ENCODE results near the gene EDIL3. TPM values are rescaled to one million over a fixed set of nuclear protein-coding genes. Genes with fewer than 3 reads are reported as not detected.

EDIL3 gene
- total RNA-seq, 4 donors from 2014 or later, result 2.8 to 20.6 (median 10.2) TPM

DNA sequence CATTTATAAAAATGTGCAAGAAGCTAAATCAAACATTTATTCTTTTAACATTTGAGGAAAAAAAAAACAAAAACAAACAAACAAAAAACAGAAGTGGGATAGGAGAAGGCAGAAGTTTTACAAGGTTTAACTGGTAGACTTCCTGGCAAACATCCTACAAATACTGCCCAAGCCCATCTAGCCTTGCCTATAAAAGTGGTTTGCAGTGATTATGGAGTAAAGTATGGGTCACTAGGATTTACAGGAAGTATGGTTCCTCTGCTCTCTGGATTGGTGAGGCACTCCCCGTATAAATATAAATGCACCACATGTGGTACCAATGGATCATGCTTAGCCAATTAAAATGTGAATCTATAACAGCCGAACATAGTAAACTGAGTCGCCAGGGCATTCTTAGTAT lies 291.9 kb downstream of the EDIL3 start:
- Histone ChIP-seq H3K36me3 (no peaks in the 10 kb centered on the region), H3K4me3 (no peak overlapping the region), H3K27me3 (no peaks in the 10 kb centered on the region), H3K9me3 (no peaks in the 10 kb centered on the region), H3K27ac (no peak overlapping the region), H3K4me1 (no peaks in the 10 kb centered on the region)
- intact Hi-C loops (cut with DNase I), result no loop called here
- 85 to 86% methylated on average over 3 of the region's 3 CpGs for WGBS, 2 donors
- no peak for DNase-seq
- no peak for TF ChIP-seq POLR2A (IDR thresholded peaks at IDR 0.05)
- TF ChIP-seq, protein P1, sequence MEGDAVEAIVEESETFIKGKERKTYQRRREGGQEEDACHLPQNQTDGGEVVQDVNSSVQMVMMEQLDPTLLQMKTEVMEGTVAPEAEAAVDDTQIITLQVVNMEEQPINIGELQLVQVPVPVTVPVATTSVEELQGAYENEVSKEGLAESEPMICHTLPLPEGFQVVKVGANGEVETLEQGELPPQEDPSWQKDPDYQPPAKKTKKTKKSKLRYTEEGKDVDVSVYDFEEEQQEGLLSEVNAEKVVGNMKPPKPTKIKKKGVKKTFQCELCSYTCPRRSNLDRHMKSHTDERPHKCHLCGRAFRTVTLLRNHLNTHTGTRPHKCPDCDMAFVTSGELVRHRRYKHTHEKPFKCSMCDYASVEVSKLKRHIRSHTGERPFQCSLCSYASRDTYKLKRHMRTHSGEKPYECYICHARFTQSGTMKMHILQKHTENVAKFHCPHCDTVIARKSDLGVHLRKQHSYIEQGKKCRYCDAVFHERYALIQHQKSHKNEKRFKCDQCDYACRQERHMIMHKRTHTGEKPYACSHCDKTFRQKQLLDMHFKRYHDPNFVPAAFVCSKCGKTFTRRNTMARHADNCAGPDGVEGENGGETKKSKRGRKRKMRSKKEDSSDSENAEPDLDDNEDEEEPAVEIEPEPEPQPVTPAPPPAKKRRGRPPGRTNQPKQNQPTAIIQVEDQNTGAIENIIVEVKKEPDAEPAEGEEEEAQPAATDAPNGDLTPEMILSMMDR (IDR thresholded peaks at IDR 0.05), result no peak

DNA sequence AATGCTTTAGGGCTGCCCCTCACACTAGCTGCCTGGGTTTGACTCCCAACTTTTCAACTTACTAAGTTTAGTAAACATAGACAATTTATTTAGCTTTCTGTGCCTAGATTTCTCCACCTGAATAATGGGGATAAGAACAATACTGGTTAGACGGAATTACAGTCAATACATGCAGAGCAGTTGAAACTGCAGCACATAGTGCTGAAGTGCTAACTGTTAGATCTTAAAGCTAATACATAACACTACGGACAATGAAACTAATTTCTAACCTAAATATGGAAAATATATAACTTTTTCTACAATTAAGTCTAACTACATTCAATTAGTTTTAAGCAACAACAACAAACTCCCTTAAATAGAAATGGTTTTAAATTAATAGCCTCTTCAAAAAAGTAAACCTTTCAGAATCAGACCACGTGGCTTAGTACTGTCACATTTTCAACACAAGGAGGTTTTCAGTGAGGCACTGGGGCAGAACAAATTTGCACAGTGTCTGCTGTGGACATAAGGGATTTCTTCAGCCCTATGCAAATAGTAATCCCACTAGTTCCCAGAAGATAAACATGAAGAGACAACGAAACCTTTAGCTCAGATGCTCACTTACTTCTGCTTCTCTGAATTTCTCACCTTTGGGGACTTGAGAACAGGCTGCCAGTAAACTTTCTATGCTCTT lies 293.4 kb downstream of the EDIL3 start:
- 61 to 68% methylated on average over 4 of the region's 4 CpGs for WGBS, 2 donors
- no peak for DNase-seq
- intact Hi-C loops (cut with DNase I), result no loop called here
- no peaks in the 10 kb centered on the region for H3K36me3 ChIP-seq
- TF ChIP-seq, protein P1 (IDR thresholded peaks at IDR 0.05), result no peak
- TF ChIP-seq POLR2A (IDR thresholded peaks at IDR 0.05), result no peak
- no peaks in the 10 kb centered on the region for H3K4me1 ChIP-seq
- no peaks in the 10 kb centered on the region for H3K27me3 ChIP-seq
- no peak overlapping the region for H3K27ac ChIP-seq
- H3K4me3 ChIP-seq, result no peak overlapping the region
- no peaks in the 10 kb centered on the region for H3K9me3 ChIP-seq

DNA sequence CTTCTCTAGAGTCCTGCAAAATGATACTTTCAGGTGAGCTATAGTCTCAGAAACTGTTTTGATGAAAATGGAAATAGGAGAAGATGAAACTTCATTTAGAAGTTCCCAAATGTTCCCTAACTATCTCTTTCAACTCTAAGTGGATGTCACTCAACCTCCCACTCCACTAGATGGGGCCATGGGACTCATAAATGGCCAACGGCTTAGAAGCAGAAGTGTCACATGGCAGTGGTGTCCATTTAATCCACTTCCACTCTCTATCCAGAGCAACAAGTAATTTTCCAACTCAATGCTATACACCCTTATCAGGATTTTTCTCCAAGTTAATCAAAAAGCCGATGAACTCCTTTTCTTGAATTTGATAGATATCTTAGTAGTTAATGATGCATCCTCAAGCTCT lies 295.7 kb downstream of the EDIL3 start:
- WGBS, 2 donors, result 42 to 54% methylated on average over 2 of the region's 2 CpGs
- H3K36me3 ChIP-seq, result no peaks in the 10 kb centered on the region
- DNase-seq, result no peak
- TF ChIP-seq, protein P1 (IDR thresholded peaks at IDR 0.05), result peak in 1 of 6 experiments; percentile 41
- TF ChIP-seq POLR2A (IDR thresholded peaks at IDR 0.05), result no peak
- intact Hi-C loops (cut with DNase I), result no loop called here
- H3K27me3 ChIP-seq, result no peaks in the 10 kb centered on the region
- H3K4me3 ChIP-seq, result no peak overlapping the region
- H3K9me3 ChIP-seq, result no peaks in the 10 kb centered on the region
- no peaks in the 10 kb centered on the region for H3K4me1 ChIP-seq
- H3K27ac ChIP-seq, result no peak overlapping the region

DNA sequence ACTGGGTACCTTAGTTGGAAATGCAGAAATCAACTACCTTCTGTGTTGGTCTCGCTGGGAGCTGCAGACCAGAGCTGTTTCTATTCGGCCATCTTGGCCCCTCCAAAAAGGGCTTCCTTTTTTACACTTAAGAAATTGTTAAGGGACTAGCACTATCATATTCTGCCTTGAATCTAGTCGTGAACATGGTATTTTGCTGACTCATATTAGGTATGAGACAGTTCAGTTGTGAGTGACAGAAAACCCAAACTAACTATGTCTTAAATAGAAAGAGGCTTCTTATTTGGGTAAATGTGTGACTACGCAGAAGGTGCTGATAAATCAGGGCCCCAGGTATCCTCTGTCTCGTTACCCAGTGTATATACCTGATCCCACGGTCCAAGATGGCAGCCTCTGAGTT lies 298.2 kb downstream of the EDIL3 start:
- intact Hi-C loops (cut with DNase I), result no loop called here
- H3K27me3 ChIP-seq, result no peaks in the 10 kb centered on the region
- no peaks in the 10 kb centered on the region for H3K36me3 ChIP-seq
- no peaks in the 10 kb centered on the region for H3K9me3 ChIP-seq
- 70 to 78% methylated on average over 5 to 6 of the region's 6 CpGs for WGBS, 2 donors
- no peaks in the 10 kb centered on the region for H3K4me1 ChIP-seq
- no peak overlapping the region for H3K4me3 ChIP-seq
- DNase-seq, result no peak
- TF ChIP-seq, protein P1 (IDR thresholded peaks at IDR 0.05), result no peak
- TF ChIP-seq POLR2A (IDR thresholded peaks at IDR 0.05), result no peak
- H3K27ac ChIP-seq, result no peak overlapping the region

DNA sequence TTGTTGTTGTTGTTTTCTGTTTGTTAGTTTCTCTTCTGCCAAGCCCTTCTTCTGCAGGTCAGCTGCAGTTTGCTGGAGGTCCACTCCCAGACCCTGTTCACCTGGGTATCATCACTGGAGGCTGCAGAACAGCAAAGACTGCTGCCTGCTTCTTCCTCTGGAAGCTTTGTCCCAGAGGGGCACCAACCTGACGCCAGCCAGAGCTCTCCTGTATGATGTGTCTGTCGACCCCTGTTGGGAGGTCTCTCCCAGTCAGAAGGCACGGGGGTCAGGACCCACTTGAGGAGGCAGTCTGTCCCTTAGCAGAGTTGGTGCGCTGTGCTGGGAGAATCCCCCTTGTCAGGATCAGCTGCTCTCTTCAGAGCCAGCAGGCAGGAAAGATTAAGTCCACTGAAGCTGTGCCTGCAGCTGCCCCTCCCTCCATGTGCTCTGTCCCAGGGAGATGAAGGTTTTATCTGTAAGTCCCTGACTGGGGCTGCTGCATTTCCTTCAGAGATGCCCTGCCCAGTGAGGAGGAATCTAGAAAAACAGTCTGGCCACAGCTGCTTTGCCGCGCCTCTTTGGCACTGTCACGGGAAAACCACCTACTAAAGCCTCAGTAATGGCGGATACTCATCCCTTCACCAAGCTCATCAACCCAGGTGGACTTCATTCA lies 299.2 kb downstream of the EDIL3 start:
- 70 to 92% methylated on average over 4 of the region's 8 CpGs for WGBS, 2 donors
- H3K27me3 ChIP-seq, result no peaks in the 10 kb centered on the region
- no peaks in the 10 kb centered on the region for H3K9me3 ChIP-seq
- DNase-seq, result no peak
- intact Hi-C loops (cut with DNase I), result no loop called here
- TF ChIP-seq, protein P1 (IDR thresholded peaks at IDR 0.05), result no peak
- no peak for TF ChIP-seq POLR2A (IDR thresholded peaks at IDR 0.05)
- no peaks in the 10 kb centered on the region for H3K36me3 ChIP-seq
- no peak overlapping the region for H3K27ac ChIP-seq
- no peaks in the 10 kb centered on the region for H3K4me1 ChIP-seq
- no peak overlapping the region for H3K4me3 ChIP-seq

All from esophagus squamous epithelium (tissue), 5 donors.